GM12892 (cell line): ENCODE measurements around the gene WNK2.

Experiments
- DNase-seq: peaks from one replicate; pipeline ENCODE4 v3.0.0; 2011; ENCODE audit not compliant: insufficient read length
- FAIRE-seq: peaks from 2 replicates; lab custom pipeline; 2011; peaks lifted over from hg19 to GRCh38; lab: Jason Lieb, UNC
- POLR2A ChIP-seq: IDR thresholded peaks from 2 replicates; pipeline ENCODE4 v1.6.1; 2011; ENCODE audit warnings: low read depth, low read length, control low read depth
- POLR2AphosphoS5 ChIP-seq: IDR thresholded peaks from 2 replicates; pipeline ENCODE4 v1.6.1; 2011; ENCODE audit warnings: low read depth, low read length, control low read depth
- TAF1 ChIP-seq: IDR thresholded peaks from 2 replicates; pipeline ENCODE4 v1.6.1; 2011; ENCODE audit warnings: low read depth, mild to moderate bottlenecking, control low read depth, low read length, borderline replicate concordance

Gene WNK2

DNA sequence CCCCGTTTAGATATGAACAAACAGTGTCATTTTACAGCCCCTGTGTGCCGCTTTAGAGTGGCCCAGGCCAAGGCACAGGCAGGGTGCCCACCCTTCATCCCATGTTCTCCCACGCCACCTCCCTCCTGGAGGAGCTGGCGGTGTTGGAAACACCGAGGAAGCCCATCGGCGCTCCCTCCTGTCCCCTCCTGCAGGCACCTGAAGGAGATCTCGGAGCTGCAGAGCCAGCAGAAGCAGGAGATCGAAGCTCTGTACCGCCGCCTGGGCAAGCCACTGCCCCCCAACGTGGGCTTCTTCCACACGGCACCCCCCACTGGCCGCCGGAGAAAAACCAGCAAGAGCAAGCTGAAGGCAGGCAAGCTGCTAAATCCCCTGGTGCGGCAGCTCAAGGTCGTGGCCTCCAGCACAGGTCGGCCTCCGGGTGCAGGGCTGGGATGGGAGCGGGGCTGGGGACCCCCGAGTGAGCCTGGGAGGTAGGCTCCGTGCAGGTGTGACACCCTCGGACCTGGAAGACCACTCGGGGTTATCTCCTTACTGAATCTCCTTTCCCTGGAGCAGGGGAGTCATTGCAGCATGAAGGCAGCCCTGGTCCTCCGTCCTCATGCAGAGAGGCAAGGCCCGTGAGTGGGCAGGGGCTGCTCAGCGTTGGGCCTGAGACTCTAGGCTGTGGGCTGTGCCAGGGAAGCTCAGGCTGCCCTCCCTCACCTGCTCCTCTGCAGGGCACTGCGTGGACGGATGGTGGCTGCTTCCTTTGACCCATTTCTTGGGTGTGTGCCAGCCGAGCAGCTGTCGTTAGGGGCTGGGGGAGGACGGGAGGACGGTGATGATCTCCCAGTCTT, 113.9 kb downstream of the WNK2 start:
- peak; percentile 20 for DNase-seq
- TF ChIP-seq POLR2A (no peak), POLR2AphosphoS5 (no peak), TAF1 (no peak)
- FAIRE-seq, result no peak

- no peak for DNase-seq
- TF ChIP-seq POLR2A, result no peak
- no peak for FAIRE-seq
Measured at GRCh38 chr9:93298498-93299417, 114.8 kb downstream of the WNK2 start.

GRCh38 chr9:93299418-93300174, 115.7 kb downstream of the WNK2 start:
- DNase-seq (no peak), FAIRE-seq (no peak)
- TF ChIP-seq POLR2AphosphoS5 (no peak), POLR2A (no peak), TAF1 (no peak)

GRCh38 chr9:93300175-93300572, 116.2 kb downstream of the WNK2 start:
- DNase-seq (no peak), FAIRE-seq (no peak)
- no peak for TF ChIP-seq POLR2AphosphoS5
- TF ChIP-seq POLR2A, result no peak
- TF ChIP-seq TAF1, result no peak

GRCh38 chr9:93300585-93301081, 116.7 kb downstream of the WNK2 start:
- FAIRE-seq, result no peak
- TF ChIP-seq TAF1 (no peak), POLR2A (no peak), POLR2AphosphoS5 (no peak)
- no peak for DNase-seq

GRCh38 chr9:93301291-93301811, 117.4 kb downstream of the WNK2 start:
- DNase-seq, result no peak
- FAIRE-seq, result no peak

DNA sequence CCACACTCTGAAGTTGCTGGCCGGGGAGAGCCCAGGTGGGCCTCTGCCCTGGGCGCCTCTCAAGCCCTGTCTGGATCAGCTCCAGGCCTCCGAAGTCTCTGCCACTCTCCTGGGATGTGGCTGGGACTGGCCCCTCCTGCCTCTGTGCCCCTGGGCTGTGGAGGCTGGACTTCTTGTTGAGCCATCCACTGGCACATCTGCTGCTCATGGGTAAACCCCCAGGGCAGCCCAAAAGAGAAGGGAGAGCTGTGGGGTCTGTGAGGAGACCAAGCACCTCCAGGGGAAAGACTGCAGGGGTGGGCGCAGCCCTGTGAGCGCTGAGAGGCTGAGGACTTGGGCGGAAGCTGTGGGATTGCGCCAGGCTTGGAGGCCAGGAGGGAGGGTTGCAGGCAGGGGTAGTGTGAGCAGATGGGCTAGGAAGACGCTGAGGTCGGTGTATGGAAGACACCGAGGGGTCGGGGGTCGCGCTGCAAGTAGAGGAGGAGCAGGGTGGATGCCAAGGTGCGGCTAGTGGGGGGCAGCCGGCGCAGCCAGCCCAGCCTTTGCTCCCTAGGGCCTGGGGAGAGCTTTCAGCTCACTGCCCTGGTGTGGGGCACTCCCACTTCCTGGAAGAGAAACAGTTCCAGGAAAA, 118.1 kb downstream of the WNK2 start:
- FAIRE-seq, result no peak
- peak; percentile 18 for DNase-seq
- TF ChIP-seq TAF1, result no peak
- TF ChIP-seq POLR2AphosphoS5, result no peak
- no peak for TF ChIP-seq POLR2A

More at GRCh38 chr9:93301291-93301811, 117.4 kb downstream of the WNK2 start:
- TF ChIP-seq TAF1 (no peak), POLR2A (no peak), POLR2AphosphoS5 (no peak)

DNA sequence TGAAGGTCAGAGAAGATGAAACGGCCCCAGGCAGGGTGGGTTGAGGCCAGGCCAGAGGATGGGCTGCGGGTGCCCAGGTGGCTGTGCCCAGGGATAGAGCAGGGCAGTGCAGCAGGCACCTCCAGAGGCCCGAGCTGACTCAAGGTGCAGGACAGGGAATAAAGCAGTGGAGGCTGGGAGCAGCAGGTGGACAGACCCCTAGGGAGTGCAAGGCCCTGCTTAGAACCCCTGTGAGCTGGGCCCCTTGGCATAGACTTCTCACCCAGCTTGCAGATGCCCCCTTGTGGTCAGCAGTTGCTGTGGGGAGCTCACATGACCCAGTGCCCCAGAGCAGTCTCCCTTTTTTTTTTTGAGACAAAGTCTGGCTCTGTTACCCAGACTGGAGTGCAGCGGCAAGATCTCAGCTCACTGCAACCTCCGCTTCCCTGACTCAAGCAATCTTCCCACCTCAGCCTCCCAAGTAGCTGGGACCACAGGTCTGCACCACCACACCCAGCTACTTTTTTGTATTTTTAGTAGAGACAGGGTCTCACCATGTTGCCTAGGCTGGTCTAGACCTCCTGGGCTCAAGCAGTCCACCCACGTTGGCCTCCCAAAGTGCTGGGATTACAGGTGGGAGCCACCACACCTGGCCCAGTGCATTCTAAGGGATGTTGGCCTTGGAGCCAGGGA, 118.8 kb downstream of the WNK2 start:
- no peak for FAIRE-seq
- TF ChIP-seq POLR2A (no peak), TAF1 (no peak), POLR2AphosphoS5 (no peak)
- DNase-seq, result peak; percentile 72

GRCh38 chr9:93303258-93303771, 119.4 kb downstream of the WNK2 start:
- TF ChIP-seq TAF1 (no peak), POLR2AphosphoS5 (no peak), POLR2A (no peak)
- FAIRE-seq (no peak), DNase-seq (no peak)

- DNase-seq, result peak; percentile 18
- TF ChIP-seq TAF1 (no peak), POLR2A (no peak), POLR2AphosphoS5 (no peak)
- FAIRE-seq, result no peak
Measured at GRCh38 chr9:93303806-93304573, 120.1 kb downstream of the WNK2 start.
